Measurements from ENCODE around the gene HHIP.

The HHIP gene

DNA sequence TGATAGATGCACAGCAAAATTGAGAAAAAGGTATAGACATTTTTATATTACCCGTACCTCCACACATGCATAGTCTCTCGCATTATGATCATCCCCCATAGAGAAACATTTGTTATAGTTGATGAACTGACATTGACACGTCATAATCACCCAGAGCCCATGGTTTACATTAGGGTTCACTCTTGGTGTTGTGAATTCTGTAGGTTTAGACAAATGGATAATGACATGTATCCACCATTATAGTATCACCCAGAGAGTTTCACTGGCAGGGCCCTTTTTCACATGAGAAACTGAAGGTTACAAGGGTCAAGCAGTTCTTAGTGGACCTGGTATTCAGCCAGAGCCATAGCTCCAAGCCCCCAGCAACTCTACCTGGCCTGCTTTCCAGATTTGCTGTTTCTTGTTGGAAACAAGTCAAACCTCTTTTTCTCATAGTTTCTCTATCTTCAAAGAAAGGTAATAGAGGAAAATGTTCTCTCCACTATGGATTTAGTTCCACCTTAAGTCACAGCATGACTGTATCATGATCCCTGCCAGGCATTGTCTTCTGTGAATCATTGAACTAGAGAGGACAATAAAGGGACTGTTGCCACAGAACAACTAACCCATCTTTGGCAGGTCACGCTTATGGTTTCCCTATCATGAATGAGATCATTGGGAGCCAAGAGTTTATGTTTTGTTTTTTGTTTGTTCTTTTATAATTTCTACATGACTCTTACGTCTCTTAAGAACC, 64.0 kb downstream of the HHIP start:
- no peak for DNase-seq

DNA sequence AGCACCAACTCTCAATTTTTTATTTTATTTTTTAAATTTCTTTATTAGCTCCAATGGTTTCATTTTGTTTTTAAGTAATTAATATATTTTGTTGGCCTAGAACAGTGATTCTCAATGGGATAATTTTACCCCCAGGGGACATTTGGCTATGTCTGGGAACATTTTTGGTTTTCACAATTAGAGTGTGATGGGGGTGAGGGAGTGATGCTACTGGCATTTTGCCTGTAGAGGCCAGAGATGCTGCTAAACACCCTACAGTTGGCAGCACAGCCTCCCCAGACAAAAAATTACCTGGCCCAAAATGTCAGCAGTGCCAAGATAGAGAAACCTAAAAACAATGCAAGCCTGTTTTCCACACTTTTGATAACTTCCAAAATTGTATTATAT, 64.6 kb downstream of the HHIP start:
- no peak for DNase-seq

DNA sequence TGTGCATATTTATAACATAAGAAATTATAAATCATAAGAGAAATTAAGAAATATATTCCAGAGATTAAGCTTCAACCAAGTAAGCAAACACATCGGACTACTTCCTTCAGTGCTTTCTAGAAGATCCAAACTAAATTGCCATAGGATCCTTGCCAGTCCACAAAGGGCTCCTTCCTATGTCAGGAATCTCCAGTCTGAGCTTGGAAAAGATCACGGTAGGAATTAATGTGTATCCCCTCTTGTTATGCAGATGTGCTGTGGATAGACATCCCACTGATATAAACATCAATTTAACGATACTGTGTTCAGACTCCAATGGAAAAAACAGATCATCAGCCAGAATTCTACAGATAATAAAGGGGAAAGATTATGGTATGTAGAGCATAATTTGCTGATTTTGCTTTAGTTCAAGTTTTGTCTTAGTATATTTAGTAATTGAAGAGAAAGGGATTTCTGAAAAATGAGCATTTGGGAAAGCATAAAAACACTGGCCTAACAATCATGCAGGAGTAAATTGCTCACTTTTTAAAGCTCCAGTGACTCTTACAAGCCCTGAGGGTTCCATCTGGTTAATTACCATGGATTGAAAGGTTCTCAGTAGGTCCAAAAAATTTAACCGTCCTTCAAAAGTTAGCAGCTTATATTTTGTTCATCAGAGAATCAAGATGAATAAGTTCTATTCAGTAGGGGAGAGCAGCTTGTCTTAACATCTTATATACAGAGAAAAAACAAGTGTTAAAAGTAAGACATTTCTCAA, 65.9 kb downstream of the HHIP start:
- DNase-seq = no peak

DNA sequence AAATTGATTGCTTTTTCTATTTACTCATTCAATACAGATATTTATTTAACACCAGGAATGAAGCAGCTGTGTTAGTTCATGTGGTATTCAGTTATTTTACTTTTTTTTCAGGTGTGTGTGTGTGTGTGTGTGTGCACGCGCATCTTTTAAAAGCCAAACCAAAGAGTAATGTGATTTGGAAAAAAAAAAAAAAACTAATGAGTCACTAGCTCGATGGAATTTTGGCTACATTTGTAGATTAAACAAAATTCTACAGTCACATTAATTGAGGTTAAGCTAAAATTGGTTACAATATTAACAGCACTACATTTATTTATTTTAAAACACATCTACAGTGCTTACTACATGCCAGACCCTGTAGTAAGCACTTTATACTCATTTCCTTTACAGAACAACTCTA, 66.8 kb downstream of the HHIP start:
- DNase-seq = no peak

DNA sequence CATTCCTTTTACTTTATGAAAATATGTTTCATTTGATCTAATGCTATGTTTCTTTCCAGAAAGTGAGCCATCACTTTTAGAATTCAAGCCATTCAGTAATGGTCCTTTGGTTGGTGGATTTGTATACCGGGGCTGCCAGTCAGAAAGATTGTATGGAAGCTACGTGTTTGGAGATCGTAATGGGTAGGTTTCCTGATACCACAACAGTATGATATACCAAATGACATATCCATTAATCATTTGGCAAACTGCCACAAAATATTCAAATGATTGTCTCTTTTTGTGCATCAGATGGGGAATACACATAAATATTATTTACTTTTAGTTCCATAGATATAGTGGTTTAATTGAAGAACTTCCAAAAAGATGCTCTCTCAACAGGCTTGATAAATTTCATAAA, 68.2 kb downstream of the HHIP start:
- no peak for DNase-seq

DNA sequence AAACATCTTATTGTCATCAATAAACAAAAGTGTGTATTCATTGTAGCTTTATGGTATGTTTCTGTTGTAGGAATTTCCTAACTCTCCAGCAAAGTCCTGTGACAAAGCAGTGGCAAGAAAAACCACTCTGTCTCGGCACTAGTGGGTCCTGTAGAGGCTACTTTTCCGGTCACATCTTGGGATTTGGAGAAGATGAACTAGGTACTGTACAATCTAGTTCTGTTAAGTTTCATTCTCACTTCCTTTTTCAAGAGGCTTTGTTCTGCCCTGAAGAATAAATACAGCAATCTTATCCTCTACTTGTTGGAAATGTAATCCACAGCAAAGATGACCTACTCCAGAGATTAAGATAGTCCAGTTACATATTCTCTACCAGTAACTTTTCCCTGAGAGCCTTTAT, 69.3 kb downstream of the HHIP start:
- DNase-seq = no peak

DNA sequence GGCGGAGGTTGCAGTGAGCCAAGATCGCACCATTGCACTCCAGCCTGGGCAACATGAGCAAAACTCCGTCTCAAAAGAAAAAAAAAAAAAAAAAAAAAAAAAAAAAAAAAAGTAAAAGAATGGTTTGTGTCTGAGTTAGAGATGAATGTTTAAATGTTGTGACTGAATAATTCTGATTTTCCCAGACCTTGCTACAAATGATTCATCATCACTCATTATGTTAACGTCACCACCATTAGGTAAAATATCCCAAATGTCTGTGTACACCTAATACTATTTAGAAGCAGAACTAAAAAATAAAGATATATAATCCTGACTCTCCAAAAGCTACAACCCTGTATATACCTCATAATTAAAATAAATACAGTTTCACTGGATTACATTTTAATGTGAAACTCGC, 70.8 kb downstream of the HHIP start:
- no peak for DNase-seq

DNA sequence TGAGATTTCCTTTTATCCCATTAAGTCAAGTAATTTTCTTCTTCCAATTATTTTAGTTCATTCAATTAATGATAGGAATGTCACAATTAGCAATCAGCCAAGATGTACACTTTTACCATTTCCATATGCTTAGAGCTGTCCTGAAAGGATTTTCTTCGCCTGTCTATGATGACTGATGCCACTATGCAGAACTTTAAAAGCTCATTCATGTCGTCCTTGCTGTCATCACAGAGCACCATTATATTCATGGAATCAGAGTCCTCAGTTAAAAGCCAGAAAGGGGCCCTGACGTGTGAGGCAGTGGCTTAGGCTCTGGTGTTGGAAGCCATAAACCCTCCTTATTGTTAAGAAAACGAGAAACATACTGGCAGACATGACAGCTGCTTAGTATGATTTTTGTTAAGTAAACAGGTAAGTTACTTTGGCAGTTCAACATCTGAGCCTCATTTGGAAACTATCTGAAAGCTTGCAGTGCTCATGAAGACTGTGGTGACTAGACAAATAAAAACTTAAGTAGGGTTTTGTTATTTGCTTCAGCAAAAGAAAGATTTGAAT, 73.1 kb downstream of the HHIP start:
- DNase-seq = no peak

DNA sequence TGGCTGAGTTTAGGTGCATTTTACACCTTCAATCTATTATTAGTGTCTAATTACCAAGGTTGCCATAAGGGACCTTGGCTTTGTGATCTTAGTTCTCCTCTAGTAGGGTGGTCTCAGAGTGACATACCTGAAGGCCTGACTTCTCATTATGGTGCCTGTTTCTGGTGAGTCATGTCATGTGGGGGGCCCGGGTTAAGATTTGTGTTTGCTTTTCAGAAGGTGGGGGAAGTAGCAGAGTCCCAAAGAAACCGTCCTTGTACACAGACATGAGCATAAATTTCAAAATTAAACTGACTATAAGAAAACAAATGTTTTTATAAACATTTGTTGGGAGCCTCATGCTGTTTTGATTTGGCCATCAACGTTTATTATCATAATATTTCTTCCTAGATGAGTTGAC, 74.5 kb downstream of the HHIP start:
- no peak for DNase-seq

DNA sequence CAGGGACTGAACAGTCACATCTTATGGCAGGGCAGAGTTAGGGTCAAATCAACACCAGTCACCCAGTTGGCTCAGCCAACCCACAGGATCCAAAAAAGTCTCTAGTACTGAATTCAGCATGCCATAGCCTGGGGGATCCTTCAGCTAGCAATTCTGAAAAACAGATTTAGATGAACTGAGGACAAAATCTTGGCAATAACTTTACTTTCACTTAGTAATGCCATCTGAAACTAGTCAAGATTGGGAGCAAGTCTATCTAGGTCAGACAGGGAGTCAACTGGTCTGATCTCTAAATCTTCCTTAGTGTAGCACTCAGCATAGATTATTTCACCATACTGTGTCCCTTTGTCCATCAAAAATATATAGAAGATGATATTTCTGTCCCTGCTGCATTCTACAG, 76.0 kb downstream of the HHIP start:
- no peak for DNase-seq

DNA sequence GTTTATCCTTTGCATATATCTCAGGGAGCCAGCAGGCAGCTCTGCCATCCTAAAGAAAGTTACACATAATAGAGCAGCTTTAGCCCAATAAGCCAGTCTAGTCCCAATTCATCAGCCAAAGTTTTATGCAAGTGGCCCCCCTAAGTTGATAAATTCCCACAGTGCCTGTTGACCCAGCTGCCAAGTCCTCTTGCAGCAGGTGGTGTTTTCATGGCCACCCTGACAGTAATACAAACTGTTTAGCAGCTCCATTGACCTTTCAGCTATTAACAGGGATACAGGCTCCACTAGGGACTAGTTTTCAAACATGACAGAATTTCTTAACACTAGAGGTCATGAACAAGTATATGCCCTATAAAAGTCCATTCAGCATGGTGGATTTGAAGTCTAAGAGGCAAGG, 77.5 kb downstream of the HHIP start:
- no peak for DNase-seq

DNA sequence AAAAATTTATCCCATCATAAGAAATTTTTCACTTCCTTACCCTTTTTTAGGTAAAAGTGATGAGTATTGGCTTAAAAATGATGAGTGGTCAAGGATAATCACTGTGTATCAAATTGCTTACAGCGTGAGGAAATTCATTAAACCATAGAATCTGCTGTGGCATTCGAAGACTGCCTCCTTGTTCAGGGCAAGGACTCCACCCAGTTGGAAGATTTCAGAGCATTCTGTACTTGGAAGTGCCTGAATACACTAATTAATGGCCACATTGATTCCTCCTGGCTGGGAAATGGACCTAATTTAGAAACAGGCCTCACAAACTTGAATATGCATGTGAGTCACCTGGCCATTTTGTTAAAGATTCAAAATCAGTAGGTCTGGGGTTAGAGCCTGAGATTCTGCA, 83.2 kb downstream of the HHIP start:
- no peak for DNase-seq

DNA sequence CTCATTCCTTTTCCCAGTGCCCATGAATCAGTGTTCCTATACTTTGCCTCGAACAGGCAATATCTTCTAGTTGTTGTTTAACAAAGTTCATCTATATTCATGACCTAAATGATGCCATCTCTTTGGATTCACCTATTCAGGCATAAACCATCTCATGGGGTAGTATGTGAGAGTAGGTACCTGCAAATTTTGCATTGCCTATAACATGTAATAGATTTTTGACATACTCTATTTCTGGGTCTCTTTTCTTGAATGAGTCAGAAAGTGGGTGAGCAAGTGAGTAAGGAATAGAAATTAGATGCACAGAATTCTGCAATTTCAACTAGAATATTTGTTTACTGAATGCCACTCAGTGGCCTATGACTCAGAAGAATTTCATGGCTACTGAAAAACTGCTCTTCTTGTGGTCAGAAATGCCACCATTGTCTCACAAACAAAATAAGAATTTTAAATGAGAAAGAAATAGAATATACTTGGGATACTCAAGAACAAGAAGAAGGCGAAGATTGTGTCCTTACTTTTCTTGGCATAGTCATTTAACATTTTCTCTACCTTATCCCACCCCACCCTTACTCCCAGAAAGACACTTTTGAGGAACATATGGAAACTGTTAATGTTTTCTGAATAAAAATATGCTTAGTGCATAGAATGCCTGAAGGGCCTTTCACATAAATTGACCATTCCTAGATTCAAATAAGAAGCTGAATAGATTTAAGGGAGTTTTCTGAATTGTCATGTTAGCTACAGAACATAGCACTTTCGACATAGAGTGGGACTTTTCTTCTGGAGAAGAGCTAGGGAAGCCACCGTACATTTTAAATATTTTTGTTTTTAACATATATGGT, 86.8 kb downstream of the HHIP start:
- DNase-seq = no peak

DNA sequence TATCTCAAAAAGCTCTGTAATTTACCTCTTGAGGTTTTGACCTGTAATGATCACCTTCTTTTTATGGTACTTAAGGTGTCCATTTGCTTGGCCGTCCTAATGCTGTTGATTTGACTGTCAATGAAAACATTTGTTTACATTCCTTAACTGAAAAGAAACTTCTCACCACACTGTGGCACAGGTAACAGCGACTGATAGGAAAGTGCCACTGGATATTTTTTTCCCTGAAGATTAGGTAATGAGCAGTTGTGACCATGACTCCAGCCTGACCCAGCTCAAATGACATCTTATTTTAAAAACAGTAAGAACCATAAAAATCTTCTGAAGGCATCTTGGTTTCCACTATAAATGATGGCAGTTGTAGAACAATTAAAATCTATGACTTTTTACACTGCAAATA, 87.6 kb downstream of the HHIP start:
- no peak for DNase-seq

DNA sequence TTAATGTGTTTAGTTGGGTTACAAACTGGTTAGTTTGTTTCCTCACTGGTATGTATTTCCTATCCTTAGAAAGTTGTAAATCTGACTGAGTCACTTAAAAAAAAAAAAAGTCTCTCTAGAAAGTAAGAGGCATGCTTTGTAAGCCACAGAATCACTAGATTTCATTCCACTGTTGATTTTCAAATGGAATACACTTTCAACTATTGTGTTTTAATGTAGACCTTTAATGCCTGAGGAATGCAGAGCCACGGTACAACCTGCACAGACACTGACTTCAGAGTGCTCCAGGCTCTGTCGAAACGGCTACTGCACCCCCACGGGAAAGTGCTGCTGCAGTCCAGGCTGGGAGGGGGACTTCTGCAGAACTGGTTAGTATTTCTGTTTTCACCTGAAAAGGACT, 88.6 kb downstream of the HHIP start:
- no peak for DNase-seq

DNA sequence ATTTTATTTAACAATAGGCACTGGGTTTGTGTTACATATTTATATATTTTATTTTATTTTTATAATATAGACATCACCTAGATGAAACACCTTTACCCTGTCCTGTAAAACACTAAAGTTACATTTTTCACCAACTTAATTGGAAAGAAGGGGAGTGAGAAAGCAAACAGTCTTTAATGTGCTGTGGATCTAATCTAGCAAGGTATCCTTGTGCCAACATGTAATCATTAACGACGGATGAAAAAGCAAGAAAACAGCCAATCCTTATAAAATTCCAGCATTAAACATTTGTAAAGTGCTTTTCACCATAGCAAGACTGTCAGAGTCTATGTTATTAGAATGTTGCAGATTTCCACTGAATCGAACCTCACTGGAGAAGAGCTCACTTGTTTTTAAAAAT, 92.7 kb downstream of the HHIP start:
- no peak for DNase-seq

DNA sequence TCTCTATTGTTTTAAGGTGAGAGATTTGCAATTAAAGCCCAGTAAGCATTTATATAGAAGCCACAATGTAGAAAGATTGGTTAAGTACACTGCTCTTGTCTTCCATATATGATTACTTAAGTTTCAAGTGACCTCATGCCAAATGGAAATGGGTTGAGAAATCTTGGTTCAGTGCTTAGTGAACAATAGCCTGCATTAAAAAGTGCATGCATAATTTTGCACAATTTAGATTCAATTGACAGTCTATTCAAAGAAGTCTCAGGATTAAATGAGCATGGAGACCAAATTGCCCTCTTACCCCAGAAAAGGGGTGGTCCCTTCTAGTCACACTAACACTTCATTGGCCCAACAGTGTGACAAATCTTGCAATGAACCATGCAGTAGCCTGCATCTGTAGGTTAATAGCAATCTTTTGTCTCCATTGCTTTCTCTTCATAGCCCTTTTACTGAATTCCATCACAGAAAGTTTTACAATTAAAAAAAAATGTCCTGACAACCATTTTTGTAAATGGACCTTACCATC, 93.6 kb downstream of the HHIP start:
- no peak for DNase-seq

DNA sequence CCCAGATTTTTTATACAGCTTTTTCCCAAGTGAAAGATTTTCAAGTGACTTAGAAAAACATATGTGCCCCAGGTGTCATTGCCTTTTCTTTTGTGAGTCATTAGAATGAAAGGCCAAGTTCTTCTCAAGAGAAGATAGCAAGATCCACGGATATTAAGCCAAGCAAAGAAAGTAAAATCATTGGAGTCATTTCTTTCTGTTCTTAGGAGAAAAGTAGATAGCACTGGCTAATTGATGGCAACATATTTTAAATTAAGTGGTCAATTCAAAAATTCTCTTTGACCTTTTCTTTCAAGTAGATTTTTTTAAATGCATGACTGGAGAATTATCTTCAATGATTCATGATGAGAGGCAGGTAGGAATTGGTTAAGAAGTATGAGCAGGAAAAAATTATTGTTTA, 94.4 kb downstream of the HHIP start:
- no peak for DNase-seq

DNA sequence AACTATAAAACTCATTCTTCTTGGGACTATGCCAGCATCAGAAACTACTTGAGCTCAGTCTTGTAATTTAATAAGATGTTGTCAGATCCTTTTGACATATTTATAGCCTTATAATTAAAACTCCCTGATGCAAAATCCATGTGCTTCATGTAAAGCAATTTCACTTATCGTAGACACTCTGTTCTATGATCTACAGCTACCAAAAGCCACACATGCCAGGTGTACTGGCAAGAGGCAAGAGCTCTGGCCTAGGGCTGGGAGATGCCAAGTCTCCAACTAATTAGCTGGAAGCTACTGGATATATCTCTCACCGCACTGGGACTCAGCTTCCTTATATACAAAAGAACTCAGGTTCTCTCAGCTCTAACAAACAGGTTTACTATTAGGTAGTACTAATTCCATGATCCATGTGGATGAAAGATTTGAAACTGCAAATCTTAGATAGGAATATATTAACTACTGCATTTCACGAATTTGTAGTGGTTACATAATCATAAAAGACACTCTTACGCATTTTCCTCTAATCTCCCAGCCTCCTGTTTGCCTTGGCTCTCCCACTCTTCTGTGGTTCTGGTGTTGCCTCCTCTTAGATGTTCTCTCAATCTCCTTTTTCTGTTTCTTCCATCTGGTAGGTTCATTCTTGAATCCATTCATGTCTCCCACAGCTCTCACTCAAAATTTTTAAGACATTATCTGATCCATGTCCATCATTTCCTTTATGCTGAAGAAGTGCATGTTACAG, 103.0 kb downstream of the HHIP start:
- DNase-seq = no peak

DNA sequence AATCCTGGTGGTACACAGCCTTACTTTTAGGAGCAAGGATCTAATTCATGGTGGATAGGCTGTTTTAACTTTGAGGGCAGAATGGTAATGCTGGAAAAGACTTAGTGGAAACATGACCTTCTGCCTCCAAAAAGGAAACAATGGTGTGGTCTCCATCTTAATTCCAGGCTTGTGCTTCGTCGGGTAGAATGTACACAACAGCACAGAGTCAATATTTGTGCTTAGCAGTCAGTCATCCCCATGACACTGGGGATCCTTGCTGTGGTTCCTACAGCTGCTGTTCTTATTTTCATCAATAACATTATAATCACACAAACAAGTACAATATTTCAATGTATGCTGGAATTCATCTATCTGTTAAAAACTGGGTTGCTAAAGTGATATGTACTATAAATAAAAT, 104.4 kb downstream of the HHIP start:
- DNase-seq = no peak

DNA sequence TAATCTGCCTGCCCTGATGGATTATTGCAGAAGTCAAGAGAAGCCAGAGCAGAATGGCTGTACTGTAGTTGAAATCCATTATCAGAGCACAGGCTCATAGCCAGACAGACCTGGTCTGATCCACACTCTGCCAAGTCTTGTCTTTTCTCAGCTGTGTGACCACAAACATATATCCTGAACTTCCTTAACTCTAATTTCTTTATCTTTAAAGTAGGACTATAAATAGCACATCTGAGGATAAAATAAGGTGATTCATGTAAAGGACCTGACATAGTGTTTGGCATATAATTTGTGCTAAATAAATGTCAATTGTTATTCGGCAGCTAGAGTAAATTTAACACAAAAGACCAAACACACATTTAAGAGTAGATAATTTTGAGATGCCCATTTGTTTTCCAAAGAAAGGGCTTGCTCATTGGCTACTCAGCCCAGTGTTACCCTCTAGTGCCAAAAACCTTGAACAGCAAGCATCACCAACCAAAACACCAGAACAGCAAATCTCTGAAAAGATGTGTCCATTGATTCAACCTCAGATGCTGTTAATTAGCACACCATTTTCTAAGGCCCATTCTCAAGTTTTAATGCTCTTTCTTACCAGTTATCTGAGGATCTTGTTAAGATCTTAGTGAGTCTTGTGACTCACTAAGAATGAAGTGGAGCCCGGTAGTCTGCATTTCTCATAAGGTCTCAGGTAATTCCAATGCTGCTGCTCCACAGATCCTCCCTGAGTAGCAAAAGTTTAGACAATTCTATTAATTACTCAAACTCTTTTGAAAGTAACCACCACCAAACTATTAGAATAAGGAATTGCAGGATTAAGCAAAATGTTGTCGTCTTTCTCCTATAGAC, 108.8 kb downstream of the HHIP start:
- no peak for DNase-seq

DNA sequence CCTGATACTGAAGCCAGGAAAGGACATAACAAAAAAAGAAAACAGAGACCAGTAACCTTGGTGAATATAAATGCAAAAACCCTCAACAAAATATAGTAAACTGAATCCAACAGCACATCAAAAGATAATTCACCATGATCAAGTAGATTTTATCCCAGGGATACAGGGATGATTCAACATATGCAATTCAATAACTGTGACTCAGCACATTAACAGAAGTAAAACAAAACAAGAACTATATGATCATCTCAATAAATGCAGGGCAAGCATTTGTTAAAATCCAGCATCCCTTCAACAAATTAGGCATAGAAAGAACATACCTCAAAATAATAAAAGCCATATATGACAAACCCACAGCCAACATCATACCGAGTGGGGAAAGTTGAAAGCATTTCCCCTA, 112.0 kb downstream of the HHIP start:
- DNase-seq = no peak
